AG20443 (cell line): ENCODE measurements around the gene AKT2.

Source experiments
- DNase-seq: peaks from one replicate; pipeline ENCODE4 v3.0.0; 2012; ENCODE audit warnings: low spot score, mixed read lengths

Gene AKT2

DNA sequence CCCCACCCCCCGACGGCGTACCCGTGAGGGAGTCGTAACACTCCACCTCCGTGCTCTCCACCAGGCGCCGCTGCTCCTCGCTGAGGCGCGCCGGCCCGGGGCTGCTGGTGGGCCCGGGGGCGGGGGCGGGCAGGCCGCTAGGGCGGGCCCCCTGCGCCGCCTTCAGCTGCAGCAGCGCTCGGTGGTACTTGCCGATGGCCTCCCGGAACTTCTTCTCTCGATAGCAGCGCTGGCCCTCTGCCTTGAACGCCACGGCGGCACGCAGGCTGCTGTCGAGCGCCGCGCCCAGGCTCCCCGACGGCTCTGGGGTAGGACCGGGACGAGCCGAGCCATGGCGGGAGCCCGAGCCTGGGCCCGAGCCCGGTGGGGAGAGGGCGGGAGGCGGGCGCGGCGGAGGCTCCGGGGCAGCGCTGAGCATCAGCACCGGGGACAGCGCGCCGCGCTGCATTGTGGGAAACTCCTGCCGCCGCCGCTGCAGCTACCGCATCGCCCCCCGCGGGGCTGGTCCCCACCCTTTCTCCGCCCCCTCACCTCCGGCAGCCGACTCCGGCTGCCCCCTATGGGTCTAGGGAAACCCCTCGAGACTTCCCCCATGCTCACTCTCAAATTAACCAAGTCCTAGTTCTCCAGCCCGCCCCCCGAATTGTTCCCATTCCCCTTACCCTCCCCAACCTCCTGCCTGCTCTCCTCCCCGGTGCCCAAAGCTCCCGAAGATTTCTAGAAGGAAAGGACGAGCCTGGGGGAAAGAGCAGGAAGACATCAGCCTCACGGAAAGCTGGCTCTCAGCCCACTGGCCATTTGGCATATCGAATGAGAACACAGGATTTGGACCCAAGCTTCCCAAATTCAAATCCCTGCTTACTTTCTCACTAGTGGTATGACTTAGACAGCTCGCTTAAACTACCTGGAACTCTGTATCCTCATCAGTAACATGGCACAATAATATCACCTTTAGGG, 66.9 kb downstream of the AKT2 start, which contains the start of gene TTC9B:
Gene TTC9B (minus strand): TSS at position 451 of the 957 bp plus-strand sequence. CDS start 3 bp downstream, at position 448.
- peak; percentile 80 for DNase-seq

DNA sequence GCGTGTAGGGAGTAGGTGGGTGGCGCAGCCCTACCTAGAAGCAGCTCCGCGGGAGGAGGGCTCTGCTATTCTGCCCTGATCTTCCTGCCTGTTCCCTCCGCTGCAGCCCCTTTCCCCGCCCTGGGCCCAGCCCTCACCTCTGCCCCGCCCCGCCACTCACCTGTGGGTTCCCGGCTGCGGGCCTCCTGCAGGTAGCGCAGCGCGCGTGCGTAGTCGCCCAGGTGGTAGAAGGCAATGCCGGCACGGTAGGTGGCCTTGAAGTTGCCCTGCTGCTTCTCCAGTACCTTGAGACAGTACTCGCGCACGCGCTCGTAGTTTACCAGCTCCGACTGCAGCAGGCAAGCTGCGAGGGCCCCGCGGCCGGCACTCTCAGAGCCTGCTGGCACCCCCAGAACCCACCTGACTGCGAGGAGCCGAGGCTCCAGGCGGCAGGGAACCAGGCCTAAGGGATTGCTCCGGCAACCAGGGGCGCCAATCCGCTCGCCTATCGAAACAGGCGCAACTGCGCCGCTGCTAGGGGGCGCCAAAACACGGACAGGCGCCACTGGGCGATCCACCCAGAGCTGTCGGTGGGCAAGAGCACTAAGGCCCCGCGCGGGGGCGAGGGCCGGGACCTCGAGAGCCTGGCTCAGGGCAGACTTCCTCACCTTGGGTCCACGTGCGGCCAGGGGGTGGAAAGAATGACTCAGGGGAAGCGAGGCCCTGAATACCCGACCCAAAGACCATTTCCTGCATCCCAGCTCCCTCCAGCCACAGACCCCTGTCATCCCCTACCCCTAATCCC, 67.9 kb downstream of the AKT2 start:
- DNase-seq = no peak

DNA sequence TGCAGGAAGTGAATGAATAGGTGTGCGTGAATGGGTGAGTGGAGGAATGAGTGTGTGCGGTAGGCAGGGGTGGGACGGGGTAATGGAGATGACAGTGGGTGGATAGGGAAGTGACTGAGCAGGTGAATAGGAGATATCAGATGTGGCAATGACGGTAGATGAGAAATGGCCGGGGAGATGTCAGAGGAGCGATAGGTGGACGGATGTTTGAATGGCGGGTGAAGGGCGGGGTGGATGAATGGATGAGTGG, 68.4 kb downstream of the AKT2 start:
- DNase-seq = no peak

DNA sequence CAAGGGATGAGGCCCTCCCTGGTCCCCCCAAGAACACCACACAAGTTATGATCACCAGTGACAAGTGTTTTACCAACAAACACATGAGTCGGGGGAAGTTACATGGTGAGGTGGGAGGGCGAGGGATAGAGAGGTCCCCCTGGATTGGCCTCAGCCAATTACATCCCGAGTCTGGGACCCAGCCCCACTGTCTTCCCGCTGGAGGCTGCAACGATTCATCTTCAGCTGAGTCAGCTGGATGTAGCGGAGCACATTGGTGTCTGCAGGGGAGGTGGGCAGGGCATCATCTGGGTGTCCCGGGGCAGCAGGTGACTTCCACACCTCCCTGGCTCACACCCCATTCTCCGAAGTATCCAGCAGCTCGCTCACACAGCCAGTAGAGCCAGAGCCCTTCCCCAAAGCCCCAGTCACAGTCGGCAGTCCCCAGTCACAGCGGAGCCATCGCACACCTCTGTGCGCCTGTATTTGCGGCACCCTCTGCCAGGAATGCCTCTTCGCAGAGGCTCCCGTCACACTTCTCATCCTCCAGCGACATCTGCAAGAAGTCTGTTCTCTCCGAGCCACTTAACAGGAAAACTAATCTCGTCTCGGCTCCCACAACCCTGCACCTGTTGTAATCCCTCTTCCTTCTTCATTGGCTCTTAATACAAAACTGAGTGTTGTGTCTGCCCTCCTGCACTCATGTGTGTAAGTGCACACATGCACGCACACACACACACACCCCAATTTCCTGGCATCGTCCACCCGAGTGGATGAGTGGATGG, 69.0 kb downstream of the AKT2 start:
- no peak for DNase-seq

DNA sequence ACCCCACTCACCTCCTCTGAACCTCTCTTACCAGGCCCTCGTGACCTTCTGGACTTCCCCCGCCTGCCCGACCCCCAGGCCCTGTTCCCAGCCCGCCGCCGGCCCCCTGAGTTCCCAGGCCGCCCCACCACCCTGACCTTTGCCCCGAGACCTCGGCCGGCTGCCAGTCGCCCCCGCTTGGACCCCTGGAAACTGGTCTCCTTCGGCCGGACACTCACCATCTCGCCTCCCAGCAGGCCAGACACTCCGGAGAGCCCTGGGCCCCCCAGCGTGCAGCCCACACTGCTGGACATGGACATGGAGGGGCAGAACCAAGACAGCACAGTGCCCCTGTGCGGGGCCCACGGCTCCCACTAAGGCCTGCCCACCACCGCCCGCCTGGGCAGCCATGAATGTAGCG, 70.2 kb downstream of the AKT2 start:
- no peak for DNase-seq

DNA sequence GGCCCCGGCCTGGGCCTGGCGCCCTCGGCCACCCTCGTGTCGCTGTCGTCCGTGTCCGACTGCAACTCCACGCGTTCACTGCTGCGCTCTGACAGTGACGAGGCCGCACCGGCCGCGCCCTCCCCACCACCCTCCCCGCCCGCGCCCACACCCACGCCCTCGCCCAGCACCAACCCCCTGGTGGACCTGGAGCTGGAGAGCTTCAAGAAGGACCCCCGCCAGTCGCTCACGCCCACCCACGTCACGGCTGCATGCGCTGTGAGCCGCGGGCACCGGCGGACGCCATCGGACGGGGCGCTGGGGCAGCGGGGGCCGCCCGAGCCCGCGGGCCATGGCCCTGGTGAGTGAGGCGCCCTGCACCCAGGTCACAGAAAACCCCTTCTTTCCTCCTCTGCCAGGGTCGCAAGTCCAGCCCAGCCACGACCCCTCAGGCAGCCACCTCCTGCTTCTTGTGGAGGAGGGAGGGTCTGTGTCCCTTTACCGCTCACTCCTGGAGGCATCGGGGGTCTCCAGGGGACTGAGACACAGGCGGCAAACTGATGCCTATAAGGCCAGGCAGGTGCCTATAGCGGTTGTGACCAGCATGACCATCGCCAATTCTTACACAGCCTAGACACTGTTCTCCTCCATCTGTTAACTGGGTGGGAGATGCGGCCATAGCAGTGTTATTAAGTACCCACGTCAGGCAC, 71.1 kb downstream of the AKT2 start:
- DNase-seq = no peak

DNA sequence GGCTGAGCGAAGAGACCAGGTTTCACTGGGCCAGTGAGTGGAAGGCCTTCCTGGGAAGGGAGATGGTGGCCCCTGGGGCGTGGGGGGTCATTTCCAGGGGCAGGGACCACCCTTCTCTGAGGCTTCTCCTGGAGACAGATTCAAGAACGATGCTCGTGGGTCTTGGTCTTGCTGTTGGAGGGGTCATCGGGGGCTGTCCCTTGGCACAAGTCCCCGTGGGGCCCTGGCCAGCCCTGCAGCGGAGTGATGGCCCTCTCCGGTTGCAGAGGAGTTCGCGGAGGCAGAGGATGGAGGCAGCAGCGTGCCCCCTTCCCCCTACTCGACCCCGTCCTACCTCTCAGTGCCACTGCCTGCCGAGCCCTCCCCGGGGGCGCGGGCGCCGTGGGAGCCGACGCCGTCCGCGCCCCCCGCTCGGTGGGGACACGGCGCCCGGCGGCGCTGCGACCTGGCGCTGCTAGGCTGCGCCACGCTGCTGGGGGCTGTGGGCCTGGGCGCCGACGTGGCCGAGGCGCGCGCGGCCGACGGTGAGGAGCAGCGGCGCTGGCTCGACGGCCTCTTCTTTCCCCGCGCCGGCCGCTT, 71.8 kb downstream of the AKT2 start:
- no peak for DNase-seq

DNA sequence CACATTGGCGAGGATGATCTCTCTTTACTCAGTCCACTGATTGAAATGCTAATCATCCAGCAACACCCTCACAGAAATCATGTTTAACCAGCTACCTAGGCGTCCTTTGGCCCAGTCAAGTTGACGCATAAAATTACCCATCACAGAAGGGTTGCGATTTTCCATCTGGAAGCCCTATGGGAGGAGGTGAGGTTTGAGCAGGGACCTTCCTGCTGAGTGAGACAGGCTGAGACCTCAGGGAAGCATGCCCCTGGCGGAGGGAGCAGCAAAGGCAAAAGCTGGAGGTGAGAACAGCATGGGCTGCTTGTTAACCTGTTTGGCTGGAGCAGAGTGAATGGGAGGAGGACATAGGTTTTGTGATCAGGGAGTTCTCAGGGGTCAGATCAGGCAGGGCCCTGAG, 74.3 kb downstream of the AKT2 start:
- DNase-seq = no peak

DNA sequence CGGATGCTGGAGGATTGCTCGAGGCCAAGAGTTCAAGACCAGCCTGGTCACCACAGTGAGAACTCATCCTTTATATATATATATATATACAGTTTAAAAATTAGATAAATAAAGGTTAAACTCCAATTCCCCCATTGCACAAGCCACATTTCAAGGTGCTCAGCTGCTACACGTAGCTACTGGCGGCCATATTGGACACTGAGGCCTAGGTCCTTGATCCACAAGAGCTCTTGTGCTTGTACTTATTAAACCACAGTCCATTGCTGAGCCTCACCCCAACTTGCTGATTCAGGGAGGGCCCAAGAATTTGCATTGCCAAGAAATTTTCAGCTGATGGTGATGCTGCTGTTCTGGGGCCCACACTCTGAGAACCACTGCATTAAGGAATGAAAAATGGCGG, 76.5 kb downstream of the AKT2 start:
- no peak for DNase-seq

DNA sequence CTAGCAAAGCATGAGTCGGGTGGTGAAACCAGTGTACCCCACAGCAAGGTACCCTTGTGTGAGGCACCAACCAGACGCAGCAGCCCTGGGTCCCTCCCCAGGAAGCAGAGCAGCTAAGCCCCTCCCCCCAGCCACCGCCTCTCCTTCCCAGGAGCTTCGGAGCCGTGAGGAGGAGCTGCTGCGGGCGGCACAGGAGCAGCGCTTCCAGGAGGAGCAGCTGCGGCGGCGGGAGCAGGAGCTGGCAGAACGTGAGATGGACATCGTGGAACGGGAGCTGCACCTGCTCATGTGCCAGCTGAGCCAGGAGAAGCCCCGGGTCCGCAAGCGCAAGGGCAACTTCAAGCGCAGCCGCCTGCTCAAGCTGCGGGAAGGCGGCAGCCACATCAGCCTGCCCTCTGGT, 79.4 kb downstream of the AKT2 start:
- DNase-seq = no peak

DNA sequence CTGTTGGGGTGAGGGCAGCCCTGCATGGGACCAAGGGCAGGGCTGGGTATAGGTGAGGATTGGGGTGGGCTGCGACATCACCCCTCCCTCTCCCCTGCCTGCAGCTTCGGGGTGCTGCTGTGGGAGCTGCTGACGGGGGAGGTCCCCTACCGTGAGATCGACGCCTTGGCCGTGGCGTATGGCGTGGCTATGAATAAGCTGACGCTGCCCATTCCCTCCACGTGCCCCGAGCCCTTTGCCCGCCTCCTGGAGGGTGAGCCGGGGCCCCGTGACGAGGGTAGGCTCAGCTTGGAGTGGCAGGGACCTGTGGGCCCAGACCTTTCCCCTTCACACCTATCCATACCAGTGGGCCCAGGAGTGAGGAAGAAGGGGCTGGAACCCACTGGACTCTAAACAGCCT, 80.8 kb downstream of the AKT2 start:
- DNase-seq = no peak

DNA sequence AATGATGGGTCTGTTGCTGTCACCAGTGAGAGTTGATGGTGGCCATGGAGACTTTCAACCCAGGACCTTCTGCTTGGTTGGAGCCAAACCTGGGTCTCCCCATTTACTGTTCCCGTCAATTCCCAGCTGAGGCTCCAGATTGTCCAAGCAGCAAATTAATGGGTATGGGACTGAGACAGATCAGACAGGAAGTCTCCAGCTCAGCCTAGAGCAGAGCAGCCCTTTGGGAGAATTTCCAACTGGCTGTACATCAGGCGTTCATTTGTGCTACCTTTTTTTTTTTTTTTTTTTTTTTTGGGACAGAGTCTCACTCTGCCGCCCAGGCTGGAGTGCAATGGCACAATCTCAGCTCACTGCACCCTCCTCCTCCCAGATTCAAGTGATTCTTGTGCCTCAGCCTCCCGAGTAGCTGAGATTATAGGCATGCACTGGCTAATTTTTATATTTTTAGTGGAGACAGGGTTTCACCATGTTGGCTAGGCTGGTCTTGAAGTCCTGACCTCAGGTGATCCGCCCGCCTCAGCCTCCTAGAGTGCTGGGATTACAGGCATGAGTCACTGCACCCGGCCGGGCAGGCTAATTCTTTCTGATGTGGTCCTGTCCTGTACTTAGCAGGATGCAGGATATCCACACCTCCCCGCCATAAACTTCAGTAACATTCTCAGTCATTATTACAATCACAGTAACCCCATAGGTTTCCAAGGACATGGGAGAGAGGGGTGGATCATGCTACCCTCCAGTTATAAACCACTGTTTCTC, 84.6 kb downstream of the AKT2 start:
- no peak for DNase-seq

DNA sequence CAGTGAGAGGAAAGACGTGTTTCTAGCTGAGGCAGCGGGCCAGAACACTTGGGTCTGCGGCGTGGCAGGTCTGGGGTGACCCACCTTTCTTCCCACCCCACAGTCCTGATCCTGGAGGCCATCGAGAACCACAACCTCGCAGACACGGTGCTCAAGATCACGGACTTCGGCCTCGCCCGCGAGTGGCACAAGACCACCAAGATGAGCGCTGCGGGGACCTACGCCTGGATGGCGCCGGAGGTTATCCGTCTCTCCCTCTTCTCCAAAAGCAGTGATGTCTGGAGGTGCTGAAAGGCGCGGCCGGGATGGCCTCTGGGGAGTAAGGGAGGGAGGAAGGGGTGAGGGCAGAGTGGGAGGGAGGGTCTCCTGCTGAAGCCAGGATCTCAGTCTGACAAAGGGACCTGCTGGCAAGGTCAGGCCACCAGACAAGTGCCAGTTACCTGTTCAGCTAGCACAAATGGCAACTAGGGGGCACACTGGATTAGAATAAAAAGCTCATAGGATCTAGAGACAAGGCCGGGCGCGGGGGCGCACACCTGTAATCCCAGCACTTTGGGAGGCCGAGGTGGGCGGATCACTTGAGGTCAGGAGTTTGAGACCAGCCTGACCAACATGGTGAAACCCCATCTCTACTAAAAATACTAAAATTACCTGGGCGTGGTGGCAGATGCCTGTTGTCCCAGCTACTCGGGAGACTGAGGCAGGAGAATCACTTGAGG, 86.7 kb downstream of the AKT2 start:
- DNase-seq = no peak

DNA sequence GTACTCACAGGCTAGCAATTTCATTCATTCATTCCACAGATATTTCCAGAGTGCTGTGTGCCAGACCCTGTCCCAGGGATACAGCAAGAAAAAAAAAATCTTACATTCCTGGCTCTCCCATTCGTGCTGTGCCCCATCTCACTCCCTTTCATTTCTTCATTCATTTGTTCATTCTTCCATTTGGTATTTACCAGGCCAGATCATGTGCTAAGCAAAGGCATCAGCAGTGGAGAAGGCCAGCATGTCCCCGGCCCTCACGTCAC, 91.6 kb downstream of the AKT2 start:
- DNase-seq = peak; percentile 42

DNA sequence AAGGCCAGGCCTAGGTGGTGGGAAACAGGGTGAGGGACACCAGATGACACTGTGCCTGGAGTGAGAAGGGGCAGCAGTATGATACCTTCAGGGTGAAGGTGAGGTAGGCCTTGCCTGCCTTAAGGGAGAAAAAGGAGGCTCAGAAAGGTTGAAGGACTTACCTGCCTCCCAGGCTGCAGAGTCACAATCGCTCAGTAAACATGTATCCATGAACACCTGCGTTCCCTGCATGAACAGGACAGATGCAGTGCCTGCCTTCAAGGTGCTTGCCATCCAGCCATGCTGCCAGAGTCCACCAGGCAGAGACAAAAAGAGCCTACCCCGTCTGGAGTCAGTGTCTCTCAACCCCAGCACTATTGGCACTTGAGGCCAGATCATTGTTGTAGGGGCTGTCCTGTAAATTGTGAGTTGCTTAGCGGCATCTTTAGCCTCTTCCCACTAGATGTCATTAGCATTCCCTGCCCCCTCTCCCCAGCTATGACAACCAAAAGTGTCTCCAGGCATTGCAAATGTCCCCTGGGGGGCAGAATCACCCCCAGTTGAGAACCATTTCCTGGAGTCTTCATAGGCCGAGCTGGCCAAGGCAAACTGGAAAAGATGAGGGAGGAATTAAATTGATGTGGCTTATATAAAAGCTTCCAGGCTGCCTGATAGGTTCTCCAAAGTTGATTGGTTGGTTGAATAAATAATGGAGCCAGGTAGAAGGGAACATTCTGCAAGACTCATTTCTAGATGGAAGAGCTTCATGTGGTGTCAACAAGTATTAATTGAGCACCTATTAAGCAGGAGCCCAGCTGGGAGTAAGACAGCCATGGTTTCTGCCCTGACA, 92.2 kb downstream of the AKT2 start:
- no peak for DNase-seq

DNA sequence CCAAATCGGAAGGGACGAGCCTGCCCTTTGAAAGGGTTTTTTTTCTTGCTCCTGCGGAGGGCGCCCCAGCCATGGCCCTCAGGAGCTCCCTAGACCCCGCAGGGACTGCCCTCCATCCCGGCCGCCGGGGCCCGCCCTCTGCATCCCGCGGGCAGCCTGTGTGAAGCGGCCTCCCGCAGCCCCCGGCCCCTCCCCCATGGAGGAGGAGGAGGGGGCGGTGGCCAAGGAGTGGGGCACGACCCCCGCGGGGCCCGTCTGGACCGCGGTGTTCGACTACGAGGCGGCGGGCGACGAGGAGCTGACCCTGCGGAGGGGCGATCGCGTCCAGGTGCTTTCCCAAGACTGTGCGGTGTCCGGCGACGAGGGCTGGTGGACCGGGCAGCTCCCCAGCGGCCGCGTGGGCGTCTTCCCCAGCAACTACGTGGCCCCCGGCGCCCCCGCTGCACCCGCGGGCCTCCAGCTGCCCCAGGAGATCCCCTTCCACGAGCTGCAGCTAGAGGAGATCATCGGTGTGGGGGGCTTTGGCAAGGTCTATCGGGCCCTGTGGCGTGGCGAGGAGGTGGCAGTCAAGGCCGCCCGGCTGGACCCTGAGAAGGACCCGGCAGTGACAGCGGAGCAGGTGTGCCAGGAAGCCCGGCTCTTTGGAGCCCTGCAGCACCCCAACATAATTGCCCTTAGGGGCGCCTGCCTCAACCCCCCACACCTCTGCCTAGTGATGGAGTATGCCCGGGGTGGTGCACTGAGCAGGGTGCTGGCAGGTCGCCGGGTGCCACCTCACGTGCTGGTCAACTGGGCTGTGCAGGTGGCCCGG, 93.1 kb downstream of the AKT2 start:
- peak; percentile 62 for DNase-seq

DNA sequence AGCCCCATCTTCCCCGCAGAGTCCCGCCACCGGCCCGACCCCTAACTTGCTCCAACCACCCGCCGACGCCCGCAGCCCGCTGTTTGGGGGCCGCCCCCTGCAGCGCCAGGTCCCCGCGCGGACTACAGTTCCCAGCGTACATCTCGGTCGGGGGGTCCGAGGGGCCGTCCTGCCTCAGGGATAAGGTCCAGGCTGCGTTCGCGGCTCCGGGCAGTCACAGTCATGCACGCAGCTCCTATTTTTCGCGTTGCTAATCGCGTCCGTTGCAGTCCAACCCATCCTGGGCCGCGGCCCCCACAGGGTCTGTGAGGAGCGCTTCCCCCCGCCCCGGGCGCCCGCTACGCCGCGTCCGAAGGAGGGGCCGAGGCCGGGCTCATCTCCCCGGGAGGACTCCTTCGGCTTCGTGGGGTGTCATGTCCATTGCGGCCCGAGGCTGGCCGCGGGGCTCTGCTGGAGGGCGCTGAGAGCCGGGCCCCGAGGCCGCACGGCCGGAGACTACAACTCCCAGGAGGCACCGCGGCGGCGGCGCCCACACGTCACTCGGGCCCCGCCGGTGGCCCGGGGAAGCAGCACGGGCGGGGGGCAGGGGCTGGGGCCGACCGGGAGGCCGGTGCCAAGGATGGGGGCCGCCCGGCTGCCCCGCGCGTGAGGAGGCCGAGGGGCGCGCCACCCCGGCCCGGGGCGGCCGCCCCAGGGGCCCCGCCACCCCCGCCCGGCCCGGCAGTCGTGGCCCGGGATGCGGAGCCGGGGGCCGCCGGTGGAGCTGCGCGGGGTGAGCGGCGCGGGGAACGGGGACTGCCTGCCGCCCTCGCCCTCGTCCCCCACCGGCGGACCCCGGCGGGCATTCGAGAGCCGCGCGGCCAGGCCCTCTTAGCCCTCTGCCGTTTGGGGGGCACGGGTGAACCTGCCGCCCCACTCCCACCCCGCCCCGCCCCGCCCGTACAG, 94.0 kb downstream of the AKT2 start, which contains the start of gene MAP3K10:
Gene MAP3K10 (plus strand): TSS at position 536 of the 945 bp plus-strand sequence. CDS start 606 bp downstream, outside the sequence.
- DNase-seq = peak; percentile 94
